ENCODE measurements around the gene NUAK1.

NUAK1 gene

DNA sequence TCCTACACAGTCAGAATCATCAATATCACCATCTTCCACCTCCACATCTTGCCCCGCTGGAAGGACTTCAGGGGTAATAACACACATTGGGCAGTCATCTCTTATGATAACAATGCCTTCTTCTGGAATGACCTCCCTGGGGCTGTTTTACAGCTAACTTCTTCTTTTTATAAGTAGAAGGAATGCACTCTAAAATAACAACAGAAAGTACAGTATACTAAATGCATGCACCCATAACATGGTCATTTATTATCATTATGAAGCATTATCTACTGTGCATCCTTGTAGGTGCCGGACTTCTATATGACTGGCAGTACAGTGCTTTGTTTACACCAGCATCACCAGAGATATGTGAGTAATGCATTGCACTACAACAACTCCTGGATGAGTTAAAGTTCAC lies 19.0 kb upstream of the NUAK1 start:
- TF ChIP-seq EZH2phosphoT487 (IDR thresholded peaks at IDR 0.05; ENCODE audit: low read depth), result no peak
- TF ChIP-seq, protein P1, sequence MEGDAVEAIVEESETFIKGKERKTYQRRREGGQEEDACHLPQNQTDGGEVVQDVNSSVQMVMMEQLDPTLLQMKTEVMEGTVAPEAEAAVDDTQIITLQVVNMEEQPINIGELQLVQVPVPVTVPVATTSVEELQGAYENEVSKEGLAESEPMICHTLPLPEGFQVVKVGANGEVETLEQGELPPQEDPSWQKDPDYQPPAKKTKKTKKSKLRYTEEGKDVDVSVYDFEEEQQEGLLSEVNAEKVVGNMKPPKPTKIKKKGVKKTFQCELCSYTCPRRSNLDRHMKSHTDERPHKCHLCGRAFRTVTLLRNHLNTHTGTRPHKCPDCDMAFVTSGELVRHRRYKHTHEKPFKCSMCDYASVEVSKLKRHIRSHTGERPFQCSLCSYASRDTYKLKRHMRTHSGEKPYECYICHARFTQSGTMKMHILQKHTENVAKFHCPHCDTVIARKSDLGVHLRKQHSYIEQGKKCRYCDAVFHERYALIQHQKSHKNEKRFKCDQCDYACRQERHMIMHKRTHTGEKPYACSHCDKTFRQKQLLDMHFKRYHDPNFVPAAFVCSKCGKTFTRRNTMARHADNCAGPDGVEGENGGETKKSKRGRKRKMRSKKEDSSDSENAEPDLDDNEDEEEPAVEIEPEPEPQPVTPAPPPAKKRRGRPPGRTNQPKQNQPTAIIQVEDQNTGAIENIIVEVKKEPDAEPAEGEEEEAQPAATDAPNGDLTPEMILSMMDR (IDR thresholded peaks at IDR 0.05; ENCODE audit: low read depth, low read length), result no peak
- H3K9ac ChIP-seq (ENCODE audit: low read length), result no peak overlapping the region
- H4K20me1 ChIP-seq (ENCODE audit: insufficient read depth, low read length), result no peaks in the 10 kb centered on the region
- H3K36me3 ChIP-seq (replicated peaks; ENCODE audit: low read depth, low read length), result no peaks in the 10 kb centered on the region
- no peak overlapping the region for H3K4me3 ChIP-seq (ENCODE audit: low read length)
- no peak overlapping the region for H2AFZ ChIP-seq (ENCODE audit: low read depth, low read length)
- no peak overlapping the region for H3K4me2 ChIP-seq (ENCODE audit: low read length)
- H3K27me3 ChIP-seq (ENCODE audit: low read depth, low read length), result peaks cover 2% of the 10 kb centered on the region; the same call in 1 of the 2 replicates
- H3K27ac ChIP-seq (ENCODE audit: low read length), result no peak overlapping the region
- H3K4me1 ChIP-seq (ENCODE audit: low read length), result 0 out of 2 replicates have a peak, but pooled peaks cover 4% of the 10 kb centered on the region
- H3K79me2 ChIP-seq (ENCODE audit: low read length), result no peaks in the 10 kb centered on the region
- H3K9me3 ChIP-seq (ENCODE audit: insufficient read depth, low read length), result no peaks in the 10 kb centered on the region

DNA sequence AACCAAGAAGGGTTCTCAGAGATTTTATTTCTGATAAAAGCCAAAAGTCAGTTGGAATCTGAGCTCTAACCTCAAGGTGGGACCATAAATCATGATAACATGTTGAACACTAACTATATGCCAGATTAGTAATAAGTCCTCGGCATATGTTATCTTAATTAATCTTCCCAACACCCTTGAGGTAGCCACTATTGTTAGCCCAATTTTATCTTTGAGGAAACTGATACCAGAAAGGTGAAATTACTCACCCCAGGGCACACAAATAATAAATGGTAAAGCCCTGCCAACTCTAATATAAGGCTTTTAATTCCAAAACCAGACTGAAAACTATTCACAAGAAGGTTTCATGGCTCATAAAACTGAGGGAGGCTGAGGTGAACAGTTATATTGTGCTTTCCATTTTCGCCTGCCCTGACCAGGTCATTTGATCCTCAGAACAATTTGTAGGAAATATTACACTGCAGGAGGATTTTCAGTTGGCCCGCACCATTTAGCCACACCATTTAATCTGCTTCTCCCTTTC lies 16.1 kb upstream of the NUAK1 start:
- no peak overlapping the region for H3K4me2 ChIP-seq (ENCODE audit: low read length)
- H3K27ac ChIP-seq (ENCODE audit: low read length), result no peak overlapping the region
- H3K27me3 ChIP-seq (ENCODE audit: low read depth, low read length), result no peaks in the 10 kb centered on the region
- H3K36me3 ChIP-seq (replicated peaks; ENCODE audit: low read depth, low read length), result no peaks in the 10 kb centered on the region
- H3K9ac ChIP-seq (ENCODE audit: low read length), result no peak overlapping the region
- TF ChIP-seq, protein P1 (IDR thresholded peaks at IDR 0.05; ENCODE audit: low read depth, low read length), result no peak
- no peak for TF ChIP-seq EZH2phosphoT487 (IDR thresholded peaks at IDR 0.05; ENCODE audit: low read depth)
- H3K4me1 ChIP-seq (ENCODE audit: low read length), result peaks cover 2% of the 10 kb centered on the region
- no peak overlapping the region for H3K4me3 ChIP-seq (ENCODE audit: low read length)
- no peaks in the 10 kb centered on the region for H3K9me3 ChIP-seq (ENCODE audit: insufficient read depth, low read length)
- H4K20me1 ChIP-seq (ENCODE audit: insufficient read depth, low read length), result no peaks in the 10 kb centered on the region
- H3K79me2 ChIP-seq (ENCODE audit: low read length), result no peaks in the 10 kb centered on the region
- H2AFZ ChIP-seq (ENCODE audit: low read depth, low read length), result no peak overlapping the region

DNA sequence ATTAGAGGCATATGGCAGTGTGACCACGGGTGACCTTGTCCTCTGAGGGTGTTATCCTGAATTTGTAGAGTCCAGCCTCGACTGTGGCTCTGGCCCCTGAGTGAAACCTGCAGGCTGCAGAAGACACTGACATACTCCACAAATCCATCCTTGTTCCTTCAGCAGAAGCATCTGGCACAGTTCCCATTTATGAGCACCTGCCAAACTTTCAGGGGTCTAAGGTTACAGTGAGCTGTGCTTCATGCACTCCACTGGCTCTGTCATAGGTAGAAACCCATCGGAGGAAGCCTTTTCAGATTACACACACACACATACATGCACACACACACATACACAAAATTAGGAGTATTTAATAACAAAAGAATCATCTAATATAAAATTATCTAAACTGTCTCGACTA lies 13.6 kb upstream of the NUAK1 start:
- Histone ChIP-seq H3K27ac (ENCODE audit: low read length) (no peak overlapping the region), H4K20me1 (ENCODE audit: insufficient read depth, low read length) (no peaks in the 10 kb centered on the region), H3K4me3 (ENCODE audit: low read length) (no peak overlapping the region), H3K4me1 (ENCODE audit: low read length) (peaks cover 12% of the 10 kb centered on the region), H3K27me3 (ENCODE audit: low read depth, low read length) (no peaks in the 10 kb centered on the region), H3K79me2 (ENCODE audit: low read length) (no peaks in the 10 kb centered on the region), H3K36me3 (replicated peaks; ENCODE audit: low read depth, low read length) (no peaks in the 10 kb centered on the region), H3K4me2 (ENCODE audit: low read length) (no peak overlapping the region), H2AFZ (ENCODE audit: low read depth, low read length) (no peak overlapping the region), H3K9me3 (ENCODE audit: insufficient read depth, low read length) (no peaks in the 10 kb centered on the region), H3K9ac (ENCODE audit: low read length) (no peak overlapping the region)
- TF ChIP-seq, protein P1 (IDR thresholded peaks at IDR 0.05; ENCODE audit: low read depth, low read length), result no peak
- TF ChIP-seq EZH2phosphoT487 (IDR thresholded peaks at IDR 0.05; ENCODE audit: low read depth), result no peak

DNA sequence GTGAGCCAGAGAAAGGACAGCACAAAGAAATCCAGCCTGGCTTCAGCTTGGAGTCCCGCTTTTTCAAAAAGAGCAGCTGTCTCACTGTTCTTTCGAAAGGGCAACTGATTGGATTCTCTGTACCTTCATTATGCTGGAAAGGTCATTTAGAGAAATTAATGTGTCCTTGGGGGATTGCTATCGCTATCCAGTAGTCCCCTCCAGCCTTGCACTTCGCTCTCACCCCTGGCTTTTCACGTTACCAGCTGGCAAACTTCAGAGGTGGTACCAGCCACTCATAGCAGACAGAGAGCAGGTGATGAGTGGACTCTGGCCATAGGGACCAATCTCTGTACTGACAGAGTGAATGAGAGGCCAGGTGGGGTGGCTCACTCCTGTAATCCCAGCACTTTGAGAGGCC lies 11.8 kb upstream of the NUAK1 start:
- H3K9ac ChIP-seq (ENCODE audit: low read length), result no peak overlapping the region
- no peak overlapping the region for H2AFZ ChIP-seq (ENCODE audit: low read depth, low read length)
- H3K4me2 ChIP-seq (ENCODE audit: low read length), result no peak overlapping the region
- peaks cover 14% of the 10 kb centered on the region for H3K4me1 ChIP-seq (ENCODE audit: low read length)
- H4K20me1 ChIP-seq (ENCODE audit: insufficient read depth, low read length), result no peaks in the 10 kb centered on the region
- H3K79me2 ChIP-seq (ENCODE audit: low read length), result no peaks in the 10 kb centered on the region
- no peak overlapping the region for H3K4me3 ChIP-seq (ENCODE audit: low read length)
- no peaks in the 10 kb centered on the region for H3K27me3 ChIP-seq (ENCODE audit: low read depth, low read length)
- H3K9me3 ChIP-seq (ENCODE audit: insufficient read depth, low read length), result no peaks in the 10 kb centered on the region
- H3K36me3 ChIP-seq (replicated peaks; ENCODE audit: low read depth, low read length), result no peaks in the 10 kb centered on the region
- H3K27ac ChIP-seq (ENCODE audit: low read length), result no peak overlapping the region
- TF ChIP-seq, protein P1 (IDR thresholded peaks at IDR 0.05; ENCODE audit: low read depth, low read length), result no peak
- TF ChIP-seq EZH2phosphoT487 (IDR thresholded peaks at IDR 0.05; ENCODE audit: low read depth), result no peak

All from OCI-LY3 (cell line).